Germinal center (tissue), 1 donor: ENCODE results near the gene CT47A7.
"Not testable (repeated sequence)": the region's sequence is repeated elsewhere in the genome, so short reads cannot be mapped to it uniquely, and the experiment has no call there.

Source experiments
- DNase-seq: peaks from one replicate; pipeline ENCODE4 v3.0.0; 2012; ENCODE audit warnings: mixed read lengths, low spot score

CT47A7 gene

DNA sequence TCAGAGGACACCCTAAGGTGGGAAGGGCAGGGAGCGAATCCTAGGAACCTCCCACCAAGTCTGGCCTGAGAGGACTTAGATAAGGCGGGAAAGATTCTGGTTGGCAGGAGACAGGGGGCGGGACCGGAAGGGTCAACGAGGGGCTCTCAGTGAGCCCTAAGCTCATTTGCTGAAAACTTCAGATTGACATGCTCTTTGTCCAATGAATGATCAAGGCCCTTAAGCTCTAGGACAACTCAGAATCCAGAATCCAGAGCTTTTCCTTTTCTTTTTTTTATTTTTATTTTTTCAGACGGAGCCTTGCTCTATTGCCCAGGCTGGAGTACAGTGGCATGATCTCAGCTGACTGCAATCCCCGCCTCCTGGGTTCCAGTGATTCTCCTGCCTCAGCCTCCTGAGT, at the start of gene CT47A7:
Gene CT47A7, minus strand, starts transcription at position 101 of the 400 bp plus-strand sequence. CDS start 255 bp downstream, outside the sequence.
- DNase-seq = not testable (repeated sequence)

DNA sequence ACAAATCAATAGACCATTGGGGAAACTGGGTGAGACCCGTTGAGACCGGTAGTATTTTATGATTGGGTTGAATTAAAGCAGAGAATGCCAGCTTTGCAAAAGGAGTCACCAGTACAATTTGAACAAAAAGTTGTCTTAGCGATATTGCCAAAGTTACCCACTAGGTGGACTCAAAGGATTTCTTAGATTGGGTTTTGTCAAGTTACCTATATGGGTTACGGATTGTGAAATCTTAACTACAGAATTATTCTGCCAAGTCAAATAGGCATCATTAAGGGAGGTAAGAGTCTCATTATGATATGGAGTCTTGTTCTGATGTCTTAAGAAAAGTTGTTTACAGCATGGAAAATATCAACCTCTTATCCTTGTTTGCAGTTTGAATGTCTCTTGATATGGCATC, 44.2 kb upstream of the CT47A7 start:
- DNase-seq = no peak

DNA sequence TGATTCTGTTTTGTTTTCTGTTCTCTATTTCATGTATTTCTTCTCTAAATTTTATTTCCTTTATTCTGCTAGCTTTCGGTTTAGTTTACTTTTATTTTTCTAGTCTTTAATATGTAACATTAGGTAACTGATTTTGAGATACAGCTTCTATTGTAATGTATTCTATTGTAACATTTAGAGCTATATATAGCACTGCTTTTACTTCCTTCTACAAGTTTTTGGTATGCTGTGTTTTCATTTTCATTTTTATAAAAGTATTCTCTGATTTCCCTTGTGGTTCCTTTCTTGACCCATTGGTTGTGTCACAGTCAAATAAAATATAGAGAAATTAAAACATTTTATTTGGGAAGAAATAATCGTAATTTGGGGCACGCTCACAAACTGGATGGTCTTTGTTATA, 43.0 kb upstream of the CT47A7 start:
- DNase-seq = no peak

DNA sequence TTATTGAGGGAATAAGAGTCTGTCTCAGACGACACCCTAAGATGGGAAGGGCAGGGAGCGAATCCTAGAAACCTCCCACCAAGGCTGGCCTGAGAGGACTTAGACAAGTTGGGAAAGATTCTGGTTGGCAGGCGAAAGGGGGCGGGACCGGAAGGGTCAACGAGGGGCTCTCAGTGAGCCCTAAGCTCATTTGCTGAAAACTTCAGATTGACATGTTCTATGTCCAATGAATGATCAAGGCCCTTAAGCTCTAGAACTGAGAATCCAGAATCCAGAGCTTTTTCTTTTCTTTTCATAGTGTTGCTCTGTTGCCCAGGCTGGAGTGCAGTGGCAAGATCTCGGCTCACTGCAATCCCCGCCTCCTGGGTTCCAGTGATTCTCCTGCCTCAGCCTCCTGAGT, 29.3 kb upstream of the CT47A7 start, which contains the start of gene CT47A1:
Gene CT47A1, minus strand, starts transcription at position 101 of the 400 bp plus-strand sequence. CDS start 231 bp downstream, outside the sequence.
- not testable (repeated sequence) for DNase-seq
